NK-92 treated with Interleukin-12 subunit alpha and Interleukin-12 subunit beta, amount 100 ng/mL, for 24 hours (cell line): ENCODE results near the gene CGNL1.

Experiments used
- DNase-seq: peaks from one replicate; lab custom pipeline; 2025; lab: John Stamatoyannopoulos, UW

Gene CGNL1

DNA sequence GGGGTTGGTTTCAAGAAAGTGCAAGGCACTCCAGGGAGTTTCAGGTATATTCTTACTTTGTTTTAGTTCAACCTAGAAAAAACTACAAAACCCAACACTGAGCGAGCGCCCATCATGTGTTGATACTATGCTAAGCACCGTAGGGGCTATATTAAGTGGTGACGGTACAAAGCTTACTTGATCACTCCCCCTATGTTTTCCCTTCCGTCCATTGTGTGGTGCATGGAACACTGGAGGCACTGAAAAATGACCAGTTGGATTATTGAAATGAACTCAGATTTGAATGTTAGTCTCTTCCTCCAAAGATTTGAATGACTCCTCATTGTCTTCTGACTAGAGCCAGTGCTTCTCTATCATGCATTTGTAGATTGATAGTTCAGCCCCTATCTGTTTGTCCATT is 222.0 kb downstream of the CGNL1 start:
- no peak for DNase-seq

DNA sequence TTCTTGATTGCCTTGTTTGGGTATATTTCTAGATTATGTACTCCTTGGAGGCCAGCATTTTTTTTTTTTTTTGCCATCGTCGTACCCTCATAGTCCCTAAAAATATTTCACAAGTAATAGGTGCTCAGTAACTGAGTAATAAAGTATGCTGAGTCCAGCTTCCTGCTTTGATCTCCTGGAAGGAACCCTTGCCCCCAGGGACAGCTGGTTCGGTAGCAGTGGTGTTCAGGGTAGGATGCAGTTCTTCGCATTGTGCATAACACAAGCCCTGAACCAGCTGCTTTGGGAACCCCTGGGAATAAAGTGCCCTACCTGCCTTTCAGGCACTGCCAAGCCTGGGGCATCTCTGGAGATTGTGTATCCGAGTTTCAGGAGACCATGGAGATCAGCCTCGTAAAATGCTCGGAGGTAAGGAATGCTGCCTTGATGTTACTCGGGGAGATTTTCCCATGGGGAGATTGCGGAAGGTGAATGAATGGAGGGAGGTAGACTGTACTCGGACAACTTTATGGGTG is 223.0 kb downstream of the CGNL1 start:
- DNase-seq: no peak

DNA sequence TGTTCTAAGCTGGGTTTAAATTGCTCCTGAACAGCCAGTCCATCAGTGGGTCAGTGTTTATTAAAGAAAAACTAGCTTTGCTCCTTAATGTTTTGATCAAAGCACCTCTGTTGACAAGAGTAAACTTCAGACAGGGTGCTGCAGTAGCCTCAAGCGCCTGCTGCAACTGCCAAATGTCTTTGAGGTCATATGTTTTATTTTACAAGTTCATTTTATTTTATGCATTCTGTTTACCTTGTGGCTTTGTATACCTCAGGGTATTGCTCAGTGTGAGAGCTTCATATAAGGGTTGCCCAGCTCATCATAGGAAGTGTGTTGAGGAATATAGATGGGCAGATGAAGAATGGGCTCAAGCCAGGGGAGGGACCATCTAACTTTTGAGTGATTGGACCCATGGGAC is 223.9 kb downstream of the CGNL1 start:
- DNase-seq: no peak
